AG04450 (cell line): ENCODE data around the gene CXorf38. TPM values are rescaled to one million over a fixed set of nuclear protein-coding genes. Genes with fewer than 3 reads are reported as not detected.

Experiments used
- CTCF ChIA-PET: fragments of 300-600, 350-600 bp; formaldehyde crosslinking; extraction: SDS; loops from one replicate; lab custom pipeline; 2022; ENCODE audit warnings: antibody characterized with exemption, inconsistent platforms; lab: Charles Lee
- POLR2A ChIA-PET: fragments of 350-600 bp; formaldehyde crosslinking; extraction: SDS; loops from one replicate; lab custom pipeline; 2021; ENCODE audit warnings: antibody characterized with exemption, inconsistent platforms; lab: Yijun Ruan, JAX
- DNase-seq: peaks from one replicate; pipeline ENCODE4 v3.0.0-alpha.2; 2011; ENCODE audit warnings: low read depth, low spot score
- H3K27ac ChIP-seq: one replicate; pipeline ENCODE4 v1.5.1; 2012; ENCODE audit warnings: low read depth, low read length, control low read depth
- H3K27me3 ChIP-seq: one replicate; pipeline ENCODE4 v1.6.0; 2012; ENCODE audit warnings: low read length; ENCODE audit not compliant: control insufficient read depth, insufficient read depth
- H3K4me3 ChIP-seq: 2 replicates; pipeline ENCODE4 v1.5.1; 2011; ENCODE audit warnings: mild to moderate bottlenecking, low read depth, low read length, control low read depth
- H3K9me3 ChIP-seq: 2 replicates; pipeline ENCODE4 v1.5.1; 2012; ENCODE audit warnings: low read length; ENCODE audit not compliant: control insufficient read depth, insufficient read depth
- CTCF ChIP-seq: IDR thresholded peaks from 2 replicates; pipeline ENCODE4 v1.5.1; 2011; ENCODE audit warnings: low read depth, low read length, control low read depth, inconsistent platforms
- polyA plus RNA-seq: library from polyadenylated mRNA; depleted of rRNA; stranded (reverse); fragments of >200 nt; gene quantifications from 2 replicates; pipeline ENCODE4 v1.2.3, GENCODE V29; 2011; rRNA removed

CXorf38 gene
- polyA plus RNA-seq, 1 experiment: 10.1 TPM

- no peaks in the 10 kb centered on the region for H3K27me3 ChIP-seq
- no peak overlapping the region for H3K27ac ChIP-seq
- no peak for DNase-seq
- H3K9me3 ChIP-seq: no peaks in the 10 kb centered on the region
- ChIA-PET CTCF (no interaction called here), POLR2A (no interaction called here)
- TF ChIP-seq CTCF: no peak
- H3K4me3 ChIP-seq: no peak overlapping the region
Observed at GRCh38 chrX:40578039-40578695, 69.2 kb downstream of the CXorf38 start.

Other genes starting within 250 kb of the CXorf38 start
- 346 and 379 TPM in 2 replicates for gene ATP6AP2, start 66.6 kb downstream of the CXorf38 start, polyA plus RNA-seq
- not detected in 2 replicates for gene MPC1L, start 24.1 kb downstream of the CXorf38 start, polyA plus RNA-seq
- gene MED14, start 88.0 kb upstream of the CXorf38 start, polyA plus RNA-seq: 52.8 and 53.3 TPM in 2 replicates